Measurements from ENCODE around the gene PPP2R2B. TPM values are rescaled to one million over a fixed set of nuclear protein-coding genes. Genes with fewer than 3 reads are reported as not detected.

The PPP2R2B gene
- total RNA-seq, 1 experiment from 2014 or later = not detected

DNA sequence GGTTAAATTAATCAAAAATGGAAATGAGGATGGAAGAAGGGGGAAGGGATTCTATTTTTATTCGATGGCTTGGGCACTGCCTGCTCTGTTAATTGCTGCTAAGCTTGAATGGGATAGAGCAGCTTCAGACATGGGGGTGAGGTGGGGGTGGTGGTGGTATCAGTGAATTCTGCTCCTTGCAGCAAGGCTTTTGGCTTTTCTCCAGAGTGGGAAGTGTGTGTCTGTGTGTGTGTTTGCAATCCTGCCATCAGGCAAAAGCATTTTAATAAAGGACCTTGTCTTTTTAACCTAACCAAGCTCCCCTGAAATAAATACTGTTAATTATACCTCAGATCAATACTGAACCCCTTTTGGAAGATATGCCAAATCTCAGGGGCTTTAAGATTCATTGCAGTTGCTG is 251.6 kb downstream of the PPP2R2B start:
- no peak overlapping the region for H2AFZ ChIP-seq (ENCODE audit: low read length)
- ChIA-PET POLR2A (ENCODE audit: unreplicated experiment) (no interaction called here), CTCF (no interaction called here)
- intact Hi-C loops (cut with micrococcal nuclease) = no loop called here
- no peak overlapping the region for H3K4me2 ChIP-seq (ENCODE audit: low read length)
- DNase-seq (no peak), ATAC-seq (no peak)
- no peaks in the 10 kb centered on the region for H3K4me1 ChIP-seq (ENCODE audit: insufficient read depth, low read length)
- H3K4me3 ChIP-seq (ENCODE audit: low read length) = no peak overlapping the region
- no peak overlapping the region for H3K27ac ChIP-seq (ENCODE audit: low read length)
- no peaks in the 10 kb centered on the region for H3K36me3 ChIP-seq (ENCODE audit: low read depth, low read length)
- no TSS peak for BruUV-seq (replicated peaks)
- H3K79me2 ChIP-seq (ENCODE audit: low read length) = no peaks in the 10 kb centered on the region
- no peaks in the 10 kb centered on the region for H4K20me1 ChIP-seq (ENCODE audit: low read length)
- H3K9me2 ChIP-seq (replicated peaks; ENCODE audit: low read length) = no peaks in the 10 kb centered on the region
- no peak overlapping the region for H3K9ac ChIP-seq (ENCODE audit: low read length)
- no peaks in the 10 kb centered on the region for H3F3A ChIP-seq (ENCODE audit: low read length, unreplicated experiment)
- H3K27me3 ChIP-seq (ENCODE audit: low read length) = peaks cover 52% of the 10 kb centered on the region
- TF ChIP-seq EZH2phosphoT487 (IDR thresholded peaks at IDR 0.05; ENCODE audit: borderline replicate concordance, low read length) = no peak
- TF ChIP-seq, protein P1, sequence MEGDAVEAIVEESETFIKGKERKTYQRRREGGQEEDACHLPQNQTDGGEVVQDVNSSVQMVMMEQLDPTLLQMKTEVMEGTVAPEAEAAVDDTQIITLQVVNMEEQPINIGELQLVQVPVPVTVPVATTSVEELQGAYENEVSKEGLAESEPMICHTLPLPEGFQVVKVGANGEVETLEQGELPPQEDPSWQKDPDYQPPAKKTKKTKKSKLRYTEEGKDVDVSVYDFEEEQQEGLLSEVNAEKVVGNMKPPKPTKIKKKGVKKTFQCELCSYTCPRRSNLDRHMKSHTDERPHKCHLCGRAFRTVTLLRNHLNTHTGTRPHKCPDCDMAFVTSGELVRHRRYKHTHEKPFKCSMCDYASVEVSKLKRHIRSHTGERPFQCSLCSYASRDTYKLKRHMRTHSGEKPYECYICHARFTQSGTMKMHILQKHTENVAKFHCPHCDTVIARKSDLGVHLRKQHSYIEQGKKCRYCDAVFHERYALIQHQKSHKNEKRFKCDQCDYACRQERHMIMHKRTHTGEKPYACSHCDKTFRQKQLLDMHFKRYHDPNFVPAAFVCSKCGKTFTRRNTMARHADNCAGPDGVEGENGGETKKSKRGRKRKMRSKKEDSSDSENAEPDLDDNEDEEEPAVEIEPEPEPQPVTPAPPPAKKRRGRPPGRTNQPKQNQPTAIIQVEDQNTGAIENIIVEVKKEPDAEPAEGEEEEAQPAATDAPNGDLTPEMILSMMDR (conservative IDR thresholded peaks at IDR 0.05; ENCODE audit: low read depth, low read length) = no peak
- no peak for TF ChIP-seq EZH2 (IDR thresholded peaks at IDR 0.05; ENCODE audit: low read length, unreplicated experiment)
- H3K9me3 ChIP-seq (ENCODE audit: low read length) = no peaks in the 10 kb centered on the region

DNA sequence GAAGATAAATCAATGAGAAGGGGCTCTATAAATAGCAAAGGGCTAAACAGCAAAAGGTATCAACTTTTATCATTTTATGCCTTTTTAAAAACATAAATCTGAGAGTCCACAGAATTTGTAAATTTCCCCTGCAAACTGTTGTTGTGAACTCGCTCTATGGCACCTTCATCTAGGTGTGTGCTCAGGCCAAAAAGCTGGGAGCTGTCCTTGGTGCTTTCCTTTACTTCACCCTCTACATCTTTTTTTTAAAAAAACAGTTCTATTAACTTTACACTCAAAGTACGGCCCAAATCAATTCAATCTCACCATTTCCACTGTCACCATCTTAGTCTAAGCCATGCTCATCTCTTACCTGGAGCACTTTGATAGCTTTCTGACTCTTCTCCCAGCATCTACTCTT is 254.4 kb downstream of the PPP2R2B start:
- Histone ChIP-seq H3K9ac (ENCODE audit: low read length) (no peak overlapping the region), H3K27me3 (ENCODE audit: low read length) (peaks cover 56% of the 10 kb centered on the region), H3K4me2 (ENCODE audit: low read length) (no peak overlapping the region), H2AFZ (ENCODE audit: low read length) (no peak overlapping the region), H3K9me3 (ENCODE audit: low read length) (no peaks in the 10 kb centered on the region), H3F3A (ENCODE audit: low read length, unreplicated experiment) (no peaks in the 10 kb centered on the region), H4K20me1 (ENCODE audit: low read length) (no peaks in the 10 kb centered on the region), H3K36me3 (ENCODE audit: low read depth, low read length) (no peaks in the 10 kb centered on the region), H3K9me2 (replicated peaks; ENCODE audit: low read length) (no peaks in the 10 kb centered on the region), H3K4me3 (ENCODE audit: low read length) (no peak overlapping the region), H3K27ac (ENCODE audit: low read length) (no peak overlapping the region), H3K79me2 (ENCODE audit: low read length) (no peaks in the 10 kb centered on the region), H3K4me1 (ENCODE audit: insufficient read depth, low read length) (no peaks in the 10 kb centered on the region)
- DNase-seq = peak; percentile 10
- intact Hi-C loops (cut with micrococcal nuclease) = no loop called here
- POLR2A ChIA-PET (ENCODE audit: unreplicated experiment) = interaction anchor here (0.7 kb wide), 1 partner anchor 30 kb away, joined by 5 read pairs; no protein-coding TSS in a partner anchor
- TF ChIP-seq EZH2 (IDR thresholded peaks at IDR 0.05; ENCODE audit: low read length, unreplicated experiment) (no peak), EZH2phosphoT487 (IDR thresholded peaks at IDR 0.05; ENCODE audit: borderline replicate concordance, low read length) (no peak)
- TF ChIP-seq, protein P1 (conservative IDR thresholded peaks at IDR 0.05; ENCODE audit: low read depth, low read length) = no peak
- CTCF ChIA-PET = no interaction called here
- no TSS peak for BruUV-seq (replicated peaks)
- peak; percentile 31; the same call in 1 of the 2 replicates for ATAC-seq

DNA sequence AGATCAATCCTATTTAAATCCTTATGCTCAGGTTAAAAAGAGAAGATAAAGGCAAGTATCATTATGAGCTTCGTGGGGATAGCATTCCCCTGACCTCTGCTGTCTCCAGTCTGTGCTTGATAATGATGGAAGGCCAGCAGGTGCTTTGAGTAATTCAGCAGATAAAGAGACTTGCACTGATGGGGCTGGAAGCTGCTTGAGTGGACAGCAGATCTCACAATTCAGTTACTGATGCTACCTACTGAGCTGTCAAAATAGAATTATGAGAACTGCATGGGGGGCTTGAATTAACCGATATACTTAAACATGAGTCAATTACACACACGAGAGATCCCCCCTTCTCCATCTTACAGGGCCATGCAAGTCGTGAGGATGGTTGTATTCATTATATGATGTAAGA is 254.9 kb downstream of the PPP2R2B start:
- TF ChIP-seq, protein P1 (conservative IDR thresholded peaks at IDR 0.05; ENCODE audit: low read depth, low read length) = no peak
- TF ChIP-seq EZH2 (IDR thresholded peaks at IDR 0.05; ENCODE audit: low read length, unreplicated experiment) = no peak
- no peak for TF ChIP-seq EZH2phosphoT487 (IDR thresholded peaks at IDR 0.05; ENCODE audit: borderline replicate concordance, low read length)
- Histone ChIP-seq H3K9ac (ENCODE audit: low read length) (no peak overlapping the region), H3K27me3 (ENCODE audit: low read length) (peaks cover 56% of the 10 kb centered on the region), H4K20me1 (ENCODE audit: low read length) (no peaks in the 10 kb centered on the region), H3F3A (ENCODE audit: low read length, unreplicated experiment) (no peaks in the 10 kb centered on the region), H3K36me3 (ENCODE audit: low read depth, low read length) (no peaks in the 10 kb centered on the region), H3K9me2 (replicated peaks; ENCODE audit: low read length) (no peaks in the 10 kb centered on the region), H3K4me2 (ENCODE audit: low read length) (no peak overlapping the region), H3K4me1 (ENCODE audit: insufficient read depth, low read length) (no peaks in the 10 kb centered on the region), H3K9me3 (ENCODE audit: low read length) (no peaks in the 10 kb centered on the region), H3K4me3 (ENCODE audit: low read length) (no peak overlapping the region), H3K27ac (ENCODE audit: low read length) (no peak overlapping the region), H3K79me2 (ENCODE audit: low read length) (no peaks in the 10 kb centered on the region), H2AFZ (ENCODE audit: low read length) (no peak overlapping the region)
- no peak for DNase-seq
- ChIA-PET CTCF (no interaction called here), POLR2A (ENCODE audit: unreplicated experiment) (interaction anchor here (0.7 kb wide), 1 partner anchor 29 kb away, joined by 5 read pairs; no protein-coding TSS in a partner anchor)
- no TSS peak for BruUV-seq (replicated peaks)
- no peak for ATAC-seq
- intact Hi-C loops (cut with micrococcal nuclease) = no loop called here

Data from PC-3 (cell line).